Epithelial cell of proximal tubule (primary cell): ENCODE results near the gene SYT3. TPM values are rescaled to one million over a fixed set of nuclear protein-coding genes. Genes with fewer than 3 reads are reported as not detected.

Experiments
- DNase-seq: peaks from one replicate; pipeline ENCODE4 v3.0.0-alpha.2; 2011; ENCODE audit warnings: low read depth
- H3K4me3 ChIP-seq: 2 replicates; pipeline ENCODE4 v1.5.1; 2011; ENCODE audit warnings: low read depth, mild to moderate bottlenecking, low read length
- total RNA-seq: library from RNA; depleted of rRNA; stranded (reverse); fragments of >200 nt; gene quantifications from 2 replicates; pipeline ENCODE4 v1.2.3, GENCODE V29; 2015
- TF ChIP-seq, protein P1 (sequence below): conservative IDR thresholded peaks from 2 replicates; pipeline ENCODE4 v1.5.1; 2012; ENCODE audit warnings: low read depth, mild to moderate bottlenecking, low read length

Gene SYT3
- total RNA-seq, 1 donor from 2014 or later: not detected

DNA sequence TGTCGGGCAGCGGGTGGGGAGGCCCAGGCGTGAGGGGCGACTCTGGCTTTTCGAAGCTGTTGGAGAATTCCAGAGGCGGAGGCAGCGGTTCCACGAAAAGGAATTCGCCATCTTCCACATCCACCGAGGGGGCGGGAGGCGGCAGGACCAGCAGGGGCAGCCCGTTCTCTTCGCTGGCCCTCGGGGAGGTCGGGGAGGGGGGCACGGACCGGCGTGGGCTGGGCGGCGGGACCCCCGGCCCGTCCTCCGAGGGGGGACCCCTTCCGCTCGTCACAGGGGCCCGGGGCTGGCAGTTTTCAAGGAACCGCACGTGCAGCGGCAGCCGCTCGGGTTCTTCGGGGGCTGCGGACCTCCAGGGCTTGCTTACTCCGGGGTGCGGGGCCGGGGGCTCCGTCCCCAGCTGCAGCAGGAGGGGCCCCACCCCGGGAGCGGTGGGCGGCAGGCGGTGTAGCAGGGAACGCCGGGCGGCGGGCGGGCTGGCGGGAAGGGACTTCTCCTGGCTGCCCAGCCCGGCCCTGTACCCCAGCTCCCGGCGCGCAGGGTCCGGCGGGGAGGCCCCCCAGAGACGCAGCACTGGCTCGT, 27.6 kb upstream of the SYT3 start:
- DNase-seq: no peak
- TF ChIP-seq, protein P1, sequence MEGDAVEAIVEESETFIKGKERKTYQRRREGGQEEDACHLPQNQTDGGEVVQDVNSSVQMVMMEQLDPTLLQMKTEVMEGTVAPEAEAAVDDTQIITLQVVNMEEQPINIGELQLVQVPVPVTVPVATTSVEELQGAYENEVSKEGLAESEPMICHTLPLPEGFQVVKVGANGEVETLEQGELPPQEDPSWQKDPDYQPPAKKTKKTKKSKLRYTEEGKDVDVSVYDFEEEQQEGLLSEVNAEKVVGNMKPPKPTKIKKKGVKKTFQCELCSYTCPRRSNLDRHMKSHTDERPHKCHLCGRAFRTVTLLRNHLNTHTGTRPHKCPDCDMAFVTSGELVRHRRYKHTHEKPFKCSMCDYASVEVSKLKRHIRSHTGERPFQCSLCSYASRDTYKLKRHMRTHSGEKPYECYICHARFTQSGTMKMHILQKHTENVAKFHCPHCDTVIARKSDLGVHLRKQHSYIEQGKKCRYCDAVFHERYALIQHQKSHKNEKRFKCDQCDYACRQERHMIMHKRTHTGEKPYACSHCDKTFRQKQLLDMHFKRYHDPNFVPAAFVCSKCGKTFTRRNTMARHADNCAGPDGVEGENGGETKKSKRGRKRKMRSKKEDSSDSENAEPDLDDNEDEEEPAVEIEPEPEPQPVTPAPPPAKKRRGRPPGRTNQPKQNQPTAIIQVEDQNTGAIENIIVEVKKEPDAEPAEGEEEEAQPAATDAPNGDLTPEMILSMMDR: no peak
- H3K4me3 ChIP-seq: no peak overlapping the region

DNA sequence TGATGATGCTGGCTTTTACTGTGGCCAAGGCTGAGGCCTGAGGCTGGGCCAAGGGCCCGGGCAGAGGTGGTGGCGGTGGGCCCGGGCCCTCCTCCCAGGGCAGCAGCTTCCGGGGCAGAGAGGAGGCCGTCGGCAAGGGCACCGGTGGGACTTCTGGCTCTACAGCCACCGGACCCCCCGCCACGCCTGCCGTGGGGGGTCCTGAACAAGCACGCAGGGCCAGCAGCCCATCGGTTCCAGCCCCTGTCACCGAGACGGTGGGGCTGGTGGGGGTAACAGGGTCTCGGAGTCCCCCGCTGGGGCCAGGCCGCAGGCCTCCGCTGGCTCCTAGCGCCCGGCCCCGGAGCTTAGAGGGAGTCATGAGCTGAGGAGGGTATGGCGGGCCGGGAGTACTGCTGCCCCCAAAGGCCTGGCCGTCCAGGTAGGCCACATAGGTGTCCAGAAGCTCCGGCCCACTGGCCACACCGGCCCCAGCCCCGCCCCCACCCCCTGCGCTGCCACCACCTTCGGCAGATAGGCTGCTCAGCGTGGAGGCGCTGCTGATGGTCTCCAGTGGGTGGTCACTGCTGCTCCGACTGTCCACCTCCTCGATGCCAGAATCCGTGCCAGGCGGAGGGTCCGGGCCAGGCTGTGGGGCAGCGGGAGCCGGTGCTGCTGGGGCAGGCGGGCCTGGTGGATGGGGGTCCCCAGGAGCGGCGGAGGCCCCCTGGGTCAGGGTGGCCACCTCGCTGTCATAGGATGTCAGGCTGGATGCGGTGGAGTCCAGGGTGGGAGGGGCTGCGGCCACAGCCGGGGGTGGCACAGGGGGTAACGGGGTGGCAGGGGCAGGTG, 26.9 kb upstream of the SYT3 start:
- DNase-seq: no peak
- TF ChIP-seq, protein P1: no peak
- H3K4me3 ChIP-seq: no peak overlapping the region

DNA sequence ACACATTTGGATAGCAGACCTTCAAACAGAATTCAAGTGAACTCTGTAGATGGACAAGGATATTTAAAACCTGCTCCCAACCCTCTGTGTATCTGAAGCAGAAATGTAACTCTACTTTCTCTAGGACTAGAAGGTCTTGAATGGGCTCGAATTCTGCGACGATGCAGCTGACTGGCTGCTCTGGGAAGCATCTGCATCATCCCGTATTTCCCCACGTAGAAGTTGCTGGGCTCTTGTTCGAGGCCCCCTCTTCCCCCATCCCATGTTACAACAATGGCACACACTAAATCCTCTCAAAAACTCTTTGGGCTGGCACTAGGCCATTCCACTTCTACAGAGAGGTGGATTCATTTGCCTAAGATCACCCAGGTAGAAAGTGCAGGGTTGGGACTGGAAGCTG, 24.5 kb upstream of the SYT3 start:
- H3K4me3 ChIP-seq: no peak overlapping the region
- DNase-seq: no peak
- TF ChIP-seq, protein P1: no peak

DNA sequence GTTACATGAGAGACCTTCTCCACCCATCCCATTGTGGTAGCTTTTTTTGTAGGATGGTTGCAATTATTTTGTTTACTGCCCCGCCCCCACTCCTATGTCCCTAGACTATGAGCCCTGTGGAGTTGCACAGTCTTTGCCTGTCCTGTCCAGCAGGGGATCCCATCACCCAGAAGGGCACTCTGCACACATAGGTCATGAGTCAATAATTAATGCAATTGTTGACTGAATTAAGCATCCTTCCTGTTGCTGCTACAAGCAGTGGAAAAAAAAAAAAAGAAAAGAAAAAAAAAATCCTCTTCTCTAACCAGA, 23.8 kb upstream of the SYT3 start:
- H3K4me3 ChIP-seq: no peak overlapping the region
- TF ChIP-seq, protein P1: peak; percentile 61
- no peak for DNase-seq

DNA sequence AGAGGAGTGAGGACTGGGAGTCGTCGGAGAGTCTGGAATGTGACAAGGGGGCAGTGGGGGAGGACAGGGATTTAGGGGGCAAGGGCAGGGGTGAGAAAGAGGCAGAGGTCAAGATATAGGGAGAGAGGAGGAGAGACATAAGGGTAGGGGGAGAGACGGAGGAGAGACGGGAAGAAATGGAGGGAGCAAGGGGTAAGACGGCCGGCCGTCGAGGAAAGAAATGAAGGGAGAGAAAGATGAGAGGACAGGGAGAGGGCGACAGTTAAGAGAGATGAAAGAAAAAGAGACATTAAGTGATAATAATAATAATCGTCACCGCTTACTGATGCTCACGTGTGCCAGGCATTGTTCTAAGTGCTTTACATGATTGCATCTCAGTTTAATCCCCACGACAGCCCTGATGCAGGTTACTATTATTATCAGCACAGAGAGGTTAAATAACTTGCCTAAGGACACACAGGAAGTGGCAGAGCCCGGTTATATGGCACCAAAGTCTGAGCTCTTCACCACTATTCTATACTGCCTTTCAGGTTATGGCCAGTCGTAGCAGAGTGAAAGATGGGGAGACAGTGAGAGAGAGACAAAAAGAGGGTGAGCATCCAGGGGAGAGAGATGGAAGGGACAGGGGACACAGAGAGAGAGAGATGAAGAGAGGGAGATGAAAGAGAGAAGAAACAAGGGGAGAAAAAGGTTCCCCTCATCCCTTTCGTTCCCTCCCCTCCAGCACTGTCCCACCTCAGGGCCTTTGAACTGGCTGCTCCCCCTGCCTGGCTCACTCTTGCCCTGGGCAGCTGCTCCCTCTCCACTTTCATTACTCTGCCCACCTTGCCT, 23.2 kb upstream of the SYT3 start:
- TF ChIP-seq, protein P1: no peak
- H3K4me3 ChIP-seq: no peak overlapping the region
- no peak for DNase-seq

DNA sequence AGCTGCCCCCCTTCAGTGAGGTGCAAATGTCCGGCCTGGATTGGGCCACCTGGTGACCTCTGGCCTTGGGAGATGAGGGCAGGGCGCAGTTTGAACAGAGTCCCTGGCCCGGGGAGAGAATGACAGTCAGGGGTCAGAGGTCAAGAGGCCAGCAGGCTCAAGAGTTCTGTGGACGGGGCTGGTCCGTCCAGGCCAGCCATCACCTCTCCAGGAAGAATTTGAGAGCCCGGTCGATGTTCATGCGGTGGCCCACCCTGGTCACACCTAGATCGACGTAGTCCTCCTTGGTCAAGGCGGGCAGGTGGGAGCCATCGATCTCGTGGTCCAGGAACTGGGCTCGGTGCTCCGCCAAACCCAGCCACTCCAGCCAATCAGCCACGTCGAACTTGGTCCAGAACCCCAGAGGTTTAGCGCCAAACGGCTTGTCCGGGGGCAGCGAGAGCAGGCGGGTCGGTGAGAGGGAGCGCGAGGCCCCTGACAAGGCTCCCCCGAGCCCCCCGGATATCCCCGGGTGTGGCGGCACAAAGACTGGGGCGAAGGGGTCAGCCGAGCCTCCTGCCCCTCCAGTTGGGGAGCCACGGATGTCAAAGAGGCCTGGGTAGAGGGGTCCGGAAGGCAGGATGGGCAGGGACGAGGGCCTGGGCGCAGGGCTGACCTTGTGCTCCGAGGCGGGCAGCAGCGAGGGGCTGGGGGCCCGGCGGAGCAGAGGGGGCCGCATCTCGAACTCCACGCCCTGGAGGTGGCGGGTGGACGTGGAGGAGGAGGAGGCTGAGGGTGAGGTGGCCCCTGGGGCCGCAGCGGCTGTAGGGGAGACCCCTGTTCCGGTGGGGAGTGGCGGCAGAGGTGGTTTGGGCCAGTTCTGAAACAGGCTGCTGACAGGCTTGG, 22.3 kb upstream of the SYT3 start:
- TF ChIP-seq, protein P1: no peak
- no peak for DNase-seq
- no peak overlapping the region for H3K4me3 ChIP-seq
